GM12878 (cell line): ENCODE data around the gene CAVIN1. TPM values are rescaled to one million over a fixed set of nuclear protein-coding genes. Genes with fewer than 3 reads are reported as not detected.

Experiments
- ATF2 ChIP-seq: IDR thresholded peaks from 2 replicates; pipeline ENCODE4 v1.6.1; 2012; ENCODE audit warnings: low read length, inconsistent platforms
- BHLHE40 ChIP-seq, 2 experiments: fragments of 450-650 bp in 1 of 2; IDR thresholded peaks; 2 replicates each; pipeline ENCODE4 v1.6.1; 2011 to 2017; ENCODE audit warnings: low read depth in 2 of 2, borderline replicate concordance in 1 of 2, improper control_type of control experiment in 1 of 2, low read length in 1 of 2, mild to moderate bottlenecking in 1 of 2
- BRCA1 ChIP-seq: IDR thresholded peaks from 2 replicates; pipeline ENCODE4 v1.6.1; 2011; ENCODE audit warnings: low read depth, low read length, improper control_type of control experiment
- CEBPZ ChIP-seq: fragments of 150-350 bp; IDR thresholded peaks from 2 replicates; pipeline ENCODE4 v1.6.1; 2016; ENCODE audit warnings: low read depth, low read length
- CUX1 ChIP-seq: IDR thresholded peaks from 2 replicates; pipeline ENCODE4 v1.6.1; 2012; ENCODE audit warnings: improper control_type of control experiment, low read depth, low read length; ENCODE audit not compliant: insufficient replicate concordance
- EED ChIP-seq: sonication (generic); IDR thresholded peaks from 2 replicates; pipeline ENCODE4 v1.6.1; 2016; ENCODE audit warnings: antibody characterized with exemption, low read depth
- NFYA ChIP-seq: IDR thresholded peaks from 2 replicates; pipeline ENCODE4 v1.6.1; 2011; ENCODE audit warnings: low read depth, mild to moderate bottlenecking, low read length, improper control_type of control experiment, borderline replicate concordance
- PML ChIP-seq: IDR thresholded peaks from 2 replicates; pipeline ENCODE4 v1.6.1; 2012; ENCODE audit warnings: low read length, inconsistent platforms
- SUZ12 ChIP-seq: fragments of 200-600 bp; sonication (generic); IDR thresholded peaks from one replicate; pipeline ENCODE4 v1.6.1; 2018; ENCODE audit warnings: antibody characterized with exemption, mild to moderate bottlenecking; ENCODE audit not compliant: unreplicated experiment
- TAF1 ChIP-seq: IDR thresholded peaks from 2 replicates; pipeline ENCODE4 v1.6.1; 2011; ENCODE audit warnings: mild to moderate bottlenecking, low read depth, low read length, borderline replicate concordance
- ZNF592 ChIP-seq: fragments of 450-650 bp; IDR thresholded peaks from 2 replicates; pipeline ENCODE4 v1.6.1; 2017; ENCODE audit warnings: mild to moderate bottlenecking, moderate library complexity
- polyA plus RNA-seq, 11 experiments: library from polyadenylated mRNA; depleted of rRNA in 4 of 11; unstranded in 6 of 11; stranded (reverse) in 5 of 11; fragments of >200 nt; fragmentation: Nextera tagmentation in 4 of 11; fragmentation: Illumina TruSeq in 1 of 11; extraction: Ambion mirVana in 4 of 11; extraction: Trizol in 1 of 11; gene quantifications; 1 replicate in 1 of 11; 2 replicates in 10 of 11; pipeline versions ENCODE4 v1.2.1 to v1.2.3, GENCODE V29; 2011 to 2016; ENCODE audit warnings: inconsistent platforms in 2 of 11, missing spikeins in 2 of 11, low read depth in 1 of 11
- total RNA-seq, 4 experiments: library from RNA; depleted of rRNA in 3 of 4; stranded (reverse); fragments of >200 nt in 3 of 4; fragmentation: Illumina TruSeq in 1 of 4; extraction: Trizol in 1 of 4; gene quantifications; 2 replicates each; pipeline versions ENCODE4 v1.2.1 to v1.2.3, GENCODE V29; 2013 to 2021

Gene CAVIN1
- total and polyA plus RNA-seq, 10 of the 15 experiments (the other 5 are each of a cell fraction or from before 2014, with no cell fraction given) = 0.03 to 1.1 (median 0.37) TPM

- TF ChIP-seq CUX1 (no peak), BRCA1 (no peak), NFYA (no peak), ZNF592 (no peak), PML (no peak), EED (0 out of 2 replicates have a peak, but pooled peaks have one; percentile 14), ATF2 (no peak), TAF1 (no peak), BHLHE40 (IDR thresholded peaks at IDR 0.05; ENCODE audit: borderline replicate concordance in 1 of 2, low read depth in 2 of 2, low read length in 1 of 2) (0 out of 4 replicates have a peak, but pooled peaks of 1 of the 2 experiments have one; percentile 9), SUZ12 (no peak), CEBPZ (no peak)
Observed at GRCh38 chr17:42405963-42406495, 17.0 kb downstream of the CAVIN1 start (continued).
